ENCODE data around the gene CPA2. TPM values are rescaled to one million over a fixed set of nuclear protein-coding genes. Genes with fewer than 3 reads are reported as not detected.

The CPA2 gene
- total RNA-seq, 2 donors from 2014 or later: not detected

DNA sequence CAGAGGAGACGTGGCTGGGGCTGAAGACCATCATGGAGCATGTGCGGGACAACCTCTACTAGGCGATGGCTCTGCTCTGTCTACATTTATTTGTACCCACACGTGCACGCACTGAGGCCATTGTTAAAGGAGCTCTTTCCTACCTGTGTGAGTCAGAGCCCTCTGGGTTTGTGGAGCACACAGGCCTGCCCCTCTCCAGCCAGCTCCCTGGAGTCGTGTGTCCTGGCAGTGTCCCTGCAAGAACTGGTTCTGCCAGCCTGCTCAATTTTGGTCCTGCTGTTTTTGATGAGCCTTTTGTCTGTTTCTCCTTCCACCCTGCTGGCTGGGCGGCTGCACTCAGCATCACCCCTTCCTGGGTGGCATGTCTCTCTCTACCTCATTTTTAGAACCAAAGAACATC lies 56.0 kb downstream of the CPA2 start:
- no peaks in the 10 kb centered on the region for H3K4me1 ChIP-seq (replicated peaks)
- DNase-seq (ENCODE audit: low spot score): peak; percentile 9
- no peak overlapping the region for H3K27ac ChIP-seq
- intact Hi-C loops (cut with DNase I): no loop called here
- H3K4me3 ChIP-seq: no peak overlapping the region
- 70% methylated on average over 7 of the region's 7 CpGs for WGBS
- no peaks in the 10 kb centered on the region for H3K9me3 ChIP-seq
- H3K27me3 ChIP-seq (replicated peaks; ENCODE audit: insufficient read depth): no peaks in the 10 kb centered on the region
- TF ChIP-seq, protein P1, sequence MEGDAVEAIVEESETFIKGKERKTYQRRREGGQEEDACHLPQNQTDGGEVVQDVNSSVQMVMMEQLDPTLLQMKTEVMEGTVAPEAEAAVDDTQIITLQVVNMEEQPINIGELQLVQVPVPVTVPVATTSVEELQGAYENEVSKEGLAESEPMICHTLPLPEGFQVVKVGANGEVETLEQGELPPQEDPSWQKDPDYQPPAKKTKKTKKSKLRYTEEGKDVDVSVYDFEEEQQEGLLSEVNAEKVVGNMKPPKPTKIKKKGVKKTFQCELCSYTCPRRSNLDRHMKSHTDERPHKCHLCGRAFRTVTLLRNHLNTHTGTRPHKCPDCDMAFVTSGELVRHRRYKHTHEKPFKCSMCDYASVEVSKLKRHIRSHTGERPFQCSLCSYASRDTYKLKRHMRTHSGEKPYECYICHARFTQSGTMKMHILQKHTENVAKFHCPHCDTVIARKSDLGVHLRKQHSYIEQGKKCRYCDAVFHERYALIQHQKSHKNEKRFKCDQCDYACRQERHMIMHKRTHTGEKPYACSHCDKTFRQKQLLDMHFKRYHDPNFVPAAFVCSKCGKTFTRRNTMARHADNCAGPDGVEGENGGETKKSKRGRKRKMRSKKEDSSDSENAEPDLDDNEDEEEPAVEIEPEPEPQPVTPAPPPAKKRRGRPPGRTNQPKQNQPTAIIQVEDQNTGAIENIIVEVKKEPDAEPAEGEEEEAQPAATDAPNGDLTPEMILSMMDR (IDR thresholded peaks at IDR 0.05): no peak
- TF ChIP-seq POLR2AphosphoS5 (IDR thresholded peaks at IDR 0.05) (no peak), POLR2A (IDR thresholded peaks at IDR 0.05) (no peak)
- H3K36me3 ChIP-seq: no peaks in the 10 kb centered on the region

DNA sequence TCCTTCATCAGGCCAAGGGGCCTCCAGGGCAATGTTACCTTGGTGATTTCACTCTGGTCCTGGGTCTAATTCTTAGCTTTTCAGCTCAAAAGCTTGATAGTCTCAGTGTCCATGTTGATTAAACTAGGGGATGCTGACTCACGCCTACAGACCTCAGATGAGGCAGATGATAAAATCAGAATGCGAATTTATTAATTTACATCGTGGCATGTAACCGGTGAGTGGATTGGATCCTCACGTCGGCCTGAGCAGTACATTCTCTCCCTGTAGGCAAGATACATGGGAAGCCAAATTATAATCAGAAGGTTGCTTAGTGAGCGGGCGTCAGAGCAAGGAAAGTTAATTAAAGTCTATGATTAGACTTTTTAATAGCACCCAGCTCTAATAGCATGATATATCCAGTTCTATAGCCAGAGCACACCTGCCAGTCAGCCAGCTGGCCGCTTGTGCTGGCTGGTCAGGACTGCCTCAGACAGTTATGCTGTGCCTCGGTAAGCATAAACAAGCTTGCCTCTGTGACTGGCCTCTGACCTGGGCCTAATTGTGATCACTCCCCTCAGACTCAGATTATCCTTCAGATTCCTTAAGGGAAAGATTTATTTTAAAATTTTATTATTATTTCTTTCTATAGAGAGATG lies 57.8 kb downstream of the CPA2 start:
- no peaks in the 10 kb centered on the region for H3K9me3 ChIP-seq
- no peaks in the 10 kb centered on the region for H3K27me3 ChIP-seq (replicated peaks; ENCODE audit: insufficient read depth)
- DNase-seq (ENCODE audit: low spot score): no peak
- H3K36me3 ChIP-seq: no peaks in the 10 kb centered on the region
- TF ChIP-seq POLR2A (IDR thresholded peaks at IDR 0.05): no peak
- TF ChIP-seq, protein P1 (IDR thresholded peaks at IDR 0.05): no peak
- TF ChIP-seq POLR2AphosphoS5 (IDR thresholded peaks at IDR 0.05): no peak
- H3K4me3 ChIP-seq: no peak overlapping the region
- H3K4me1 ChIP-seq (replicated peaks): no peaks in the 10 kb centered on the region
- intact Hi-C loops (cut with DNase I): no loop called here
- H3K27ac ChIP-seq: no peak overlapping the region
- 90% methylated on average over 10 of the region's 10 CpGs for WGBS

DNA sequence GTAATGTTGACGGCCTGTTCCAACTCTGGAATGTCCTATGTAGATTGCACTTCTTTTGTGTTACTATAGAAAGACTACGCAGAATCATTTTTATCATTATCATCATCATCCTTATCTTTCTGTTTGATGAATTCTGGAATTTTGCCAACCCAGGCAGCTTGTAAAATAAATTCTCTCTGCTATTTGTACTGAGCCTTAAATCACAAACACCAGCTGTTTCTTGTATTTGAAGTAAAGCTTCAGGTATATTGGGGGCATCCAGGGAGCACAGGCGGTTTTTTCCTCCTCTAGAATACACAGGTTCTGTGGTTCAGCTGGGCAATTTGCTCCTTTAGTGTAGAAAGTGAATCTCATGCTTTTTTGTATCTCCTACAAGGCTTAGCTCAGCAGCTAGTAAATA lies 63.0 kb downstream of the CPA2 start:
- no peaks in the 10 kb centered on the region for H3K4me1 ChIP-seq (replicated peaks)
- intact Hi-C loops (cut with DNase I): no loop called here
- H3K27me3 ChIP-seq (replicated peaks; ENCODE audit: insufficient read depth): no peaks in the 10 kb centered on the region
- no peak overlapping the region for H3K4me3 ChIP-seq
- H3K9me3 ChIP-seq: no peaks in the 10 kb centered on the region
- H3K27ac ChIP-seq: no peak overlapping the region
- no peak for DNase-seq (ENCODE audit: low spot score)
- no peaks in the 10 kb centered on the region for H3K36me3 ChIP-seq
- WGBS: 25% methylated on average over 3 of the region's 3 CpGs
- TF ChIP-seq POLR2AphosphoS5 (IDR thresholded peaks at IDR 0.05): no peak
- no peak for TF ChIP-seq POLR2A (IDR thresholded peaks at IDR 0.05)
- TF ChIP-seq, protein P1 (IDR thresholded peaks at IDR 0.05): no peak

DNA sequence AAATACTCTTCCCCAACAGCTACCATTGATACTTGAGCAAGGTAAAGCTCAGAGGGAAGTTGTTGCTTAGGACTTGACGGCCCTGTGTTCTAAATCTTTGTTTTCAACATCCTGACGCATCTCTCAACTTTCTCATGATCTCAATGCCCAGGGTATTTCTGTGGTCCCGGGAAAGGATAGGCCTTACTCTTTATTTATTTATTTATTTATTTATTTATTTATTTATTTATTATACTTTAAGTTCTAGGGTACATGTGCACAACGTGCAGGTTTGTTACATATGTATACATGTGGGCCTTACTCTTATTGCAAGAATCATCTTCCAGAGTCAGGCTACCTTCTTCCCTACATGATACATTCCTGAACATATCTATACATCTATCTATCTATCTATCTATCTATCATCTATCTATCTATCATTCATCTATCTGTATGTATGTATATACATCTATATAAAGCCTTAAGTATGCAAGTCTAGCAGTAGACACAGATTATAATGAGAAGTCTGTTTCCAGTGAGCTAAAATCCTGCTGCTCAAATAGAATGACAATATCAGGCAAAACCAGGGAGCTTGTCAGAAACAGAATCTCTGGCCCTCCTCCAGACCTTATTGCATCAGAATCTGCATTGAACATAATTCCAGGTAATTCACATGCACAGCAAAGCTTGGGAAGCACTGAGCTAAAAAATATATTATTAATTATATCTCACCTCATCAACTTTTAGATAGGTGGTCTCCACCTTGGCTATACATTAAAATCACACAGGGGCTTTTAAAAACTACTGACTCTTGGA lies 65.8 kb downstream of the CPA2 start:
- Histone ChIP-seq H3K4me1 (replicated peaks) (no peaks in the 10 kb centered on the region), H3K27me3 (replicated peaks; ENCODE audit: insufficient read depth) (no peaks in the 10 kb centered on the region), H3K4me3 (no peak overlapping the region), H3K36me3 (no peaks in the 10 kb centered on the region), H3K9me3 (no peaks in the 10 kb centered on the region), H3K27ac (no peak overlapping the region)
- 96% methylated on average over 4 of the region's 4 CpGs for WGBS
- intact Hi-C loops (cut with DNase I): no loop called here
- peak; percentile 16 for DNase-seq (ENCODE audit: low spot score)
- TF ChIP-seq, protein P1 (IDR thresholded peaks at IDR 0.05): no peak
- TF ChIP-seq POLR2AphosphoS5 (IDR thresholded peaks at IDR 0.05): no peak
- TF ChIP-seq POLR2A (IDR thresholded peaks at IDR 0.05): no peak

DNA sequence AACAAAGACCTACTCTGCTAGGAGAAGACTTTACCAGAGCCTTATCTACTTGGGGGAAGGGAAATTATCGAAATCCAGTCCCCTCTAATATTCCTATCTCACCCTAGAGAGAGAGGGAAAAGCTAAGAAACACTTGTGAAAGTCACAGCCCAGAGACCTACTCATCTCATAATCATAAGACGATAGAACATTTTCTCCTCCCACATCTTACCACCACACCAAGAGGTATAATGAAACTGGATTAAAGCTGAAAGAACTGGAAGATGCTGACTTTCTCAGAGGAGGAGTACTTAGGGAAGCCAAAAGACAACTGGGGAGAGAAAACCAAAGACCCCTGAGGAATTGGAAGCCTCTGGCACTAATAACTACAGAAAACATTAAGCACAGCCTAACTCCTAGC lies 67.2 kb downstream of the CPA2 start:
- H3K4me1 ChIP-seq (replicated peaks): no peaks in the 10 kb centered on the region
- TF ChIP-seq POLR2A (IDR thresholded peaks at IDR 0.05): no peak
- TF ChIP-seq POLR2AphosphoS5 (IDR thresholded peaks at IDR 0.05): no peak
- TF ChIP-seq, protein P1 (IDR thresholded peaks at IDR 0.05): no peak
- no peaks in the 10 kb centered on the region for H3K9me3 ChIP-seq
- no peaks in the 10 kb centered on the region for H3K27me3 ChIP-seq (replicated peaks; ENCODE audit: insufficient read depth)
- intact Hi-C loops (cut with DNase I): no loop called here
- no peaks in the 10 kb centered on the region for H3K36me3 ChIP-seq
- 84% methylated on average over 2 of the region's 2 CpGs for WGBS
- no peak overlapping the region for H3K4me3 ChIP-seq
- DNase-seq (ENCODE audit: low spot score): no peak
- no peak overlapping the region for H3K27ac ChIP-seq
